Globus pallidus (tissue), 1 donor: ENCODE data around the gene SNRNP70.
"Not testable (repeated sequence)": the region's sequence is repeated elsewhere in the genome, so short reads cannot be mapped to it uniquely, and the experiment has no call there.

ENCODE experiments used
- DNase-seq: peaks from one replicate; pipeline ENCODE4 v3.0.0-alpha.2; 2015; ENCODE audit warnings: low spot score

SNRNP70 gene

DNA sequence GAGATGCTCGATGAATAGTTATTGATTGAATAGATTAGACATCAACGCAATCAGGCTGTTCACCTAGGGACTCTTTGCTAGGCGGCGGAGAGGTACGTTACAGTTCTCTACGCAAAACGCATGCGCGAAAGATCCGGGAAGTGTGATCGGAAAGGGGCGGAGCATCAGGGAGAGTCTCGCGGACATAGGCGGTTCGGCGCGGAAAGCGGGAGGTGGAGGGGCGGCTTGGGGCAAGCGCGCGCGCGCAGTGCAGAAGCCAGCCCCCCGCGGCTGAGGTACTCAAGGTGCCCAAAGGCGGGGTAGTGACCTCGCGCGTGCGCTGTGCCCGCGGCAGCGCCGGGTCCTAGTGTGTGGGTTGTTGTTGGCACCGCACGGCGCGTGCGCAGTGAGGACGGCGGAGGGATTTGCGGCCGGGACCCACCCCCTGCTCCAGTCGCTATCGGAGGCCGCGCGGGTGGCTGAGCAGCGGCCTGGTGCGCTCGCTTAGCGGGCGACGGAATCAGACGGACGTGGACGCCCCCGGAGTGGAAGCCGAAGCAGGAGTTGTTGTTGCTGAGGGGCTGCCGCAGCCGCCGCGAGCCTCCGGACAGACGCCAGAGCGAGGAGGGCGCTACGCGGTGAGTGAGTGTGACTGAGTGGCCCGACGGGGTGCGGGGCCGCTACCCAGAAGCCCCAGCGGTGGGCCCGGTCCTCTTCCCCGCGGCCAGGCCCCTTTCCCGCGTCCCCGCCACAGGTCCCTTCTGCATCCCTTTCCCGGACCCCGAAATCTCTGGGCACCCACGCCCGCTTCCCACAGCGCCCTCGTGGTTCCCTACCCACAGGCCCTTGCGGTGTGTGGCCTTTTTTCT is at the start of gene SNRNP70:
Gene SNRNP70 (plus strand): TSS at position 432 of the 848 bp plus-strand sequence. CDS start 964 bp downstream, outside the sequence.
- peak; percentile 98 for DNase-seq

- not testable (repeated sequence) for DNase-seq
Measured at GRCh38 chr19:49036815-49037214, 48.4 kb upstream of the SNRNP70 start, which contains the start of gene CGB1. Gene CGB1, minus strand, starts transcription at chr19:49036895. Its CDS starts 184 bp downstream, at chr19:49036711.

DNA sequence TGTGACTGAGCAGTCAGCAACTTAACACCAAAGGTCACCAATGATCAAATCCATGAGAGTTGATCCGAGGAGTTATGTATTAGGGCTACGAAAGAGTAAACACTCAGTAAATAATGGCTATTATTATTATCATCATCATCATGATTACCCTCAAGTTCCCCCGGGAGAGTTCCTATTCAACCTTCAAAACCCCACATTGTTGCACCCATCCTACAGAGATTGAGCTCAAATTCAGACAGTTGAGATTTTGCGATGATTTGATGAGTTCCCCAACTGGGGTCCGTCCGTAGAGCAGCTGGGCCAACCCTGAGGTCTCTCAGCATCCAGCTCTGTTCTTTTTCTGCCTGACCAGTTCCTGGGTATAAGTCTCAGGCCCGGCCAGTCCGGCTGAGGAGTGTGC is 47.1 kb upstream of the SNRNP70 start:
- not testable (repeated sequence) for DNase-seq

- DNase-seq: not testable (repeated sequence)
Measured at GRCh38 chr19:49038557-49039276, 46.5 kb upstream of the SNRNP70 start.

DNA sequence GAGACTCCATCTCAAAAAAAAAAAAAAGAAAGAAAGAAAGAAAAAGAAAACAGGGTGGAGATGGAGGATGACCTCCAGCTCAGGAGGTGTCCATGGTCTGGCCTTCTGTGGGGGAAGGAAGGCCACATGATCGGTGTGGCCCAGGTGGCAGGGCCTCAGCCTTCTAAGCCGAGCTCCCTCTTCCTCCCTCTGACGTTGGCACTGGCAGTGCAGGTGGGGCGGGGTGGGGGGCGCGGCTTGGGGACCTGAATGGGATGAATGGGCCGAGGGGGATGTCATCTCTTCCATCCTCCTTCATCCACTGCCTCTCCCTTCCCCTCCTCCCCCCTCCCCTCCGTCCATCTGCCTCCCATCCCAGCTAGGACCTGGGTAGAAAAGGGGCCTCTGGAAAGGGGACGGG is 45.5 kb upstream of the SNRNP70 start:
- DNase-seq: not testable (repeated sequence)

- no peak for DNase-seq
Measured at GRCh38 chr19:49042177-49042576, 43.1 kb upstream of the SNRNP70 start.

DNA sequence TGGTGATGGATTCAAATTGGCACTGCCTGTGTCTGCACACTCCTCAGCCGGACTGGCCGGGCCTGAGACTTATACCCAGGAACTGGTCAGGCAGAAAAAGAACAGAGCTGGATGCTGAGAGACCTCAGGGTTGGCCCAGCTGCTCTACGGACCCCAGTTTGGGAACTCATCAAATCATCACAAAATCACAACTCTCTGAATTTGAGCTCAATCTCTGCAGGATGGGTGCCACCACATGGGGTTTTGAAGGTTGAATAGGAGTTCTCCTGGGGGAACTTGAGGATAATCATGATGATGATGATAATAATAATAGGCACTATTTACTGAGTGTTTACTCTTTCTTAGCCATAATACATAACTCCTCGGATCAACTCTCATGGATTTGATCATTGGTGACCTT is 42.6 kb upstream of the SNRNP70 start:
- not testable (repeated sequence) for DNase-seq

- not testable (repeated sequence) for DNase-seq
Measured at GRCh38 chr19:49043548-49043947, 41.7 kb upstream of the SNRNP70 start, which contains the start of gene CGB5. Gene CGB5, plus strand, starts transcription at chr19:49043848. Its CDS starts 362 bp downstream, at chr19:49044210.

GRCh38 chr19:49049011-49049410 is 36.2 kb upstream of the SNRNP70 start, which contains the start of gene CGB8:
Gene CGB8, minus strand, starts transcription at chr19:49049111. Its CDS starts 372 bp downstream, at chr19:49048739.
- DNase-seq: not testable (repeated sequence)

DNA sequence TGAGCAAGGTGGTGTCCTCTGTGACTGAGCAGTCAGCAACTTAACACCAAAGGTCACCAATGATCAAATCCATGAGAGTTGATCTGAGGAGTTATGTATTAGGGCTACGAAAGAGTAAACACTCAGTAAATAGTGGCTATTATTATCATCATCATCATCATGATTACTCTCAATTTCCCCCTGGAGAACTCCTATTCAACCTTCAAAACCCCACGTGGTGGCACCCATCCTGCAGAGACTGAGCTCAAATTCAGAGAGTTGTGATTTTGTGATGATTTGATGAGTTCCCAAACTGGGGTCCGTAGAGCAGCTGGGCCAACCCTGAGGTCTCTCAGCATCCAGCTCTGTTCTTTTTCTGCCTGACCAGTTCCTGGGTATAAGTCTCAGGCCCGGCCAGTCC is 35.4 kb upstream of the SNRNP70 start:
- DNase-seq: not testable (repeated sequence)

- not testable (repeated sequence) for DNase-seq
Measured at GRCh38 chr19:49050376-49051033, 34.7 kb upstream of the SNRNP70 start.

GRCh38 chr19:49056101-49056901 is 28.9 kb upstream of the SNRNP70 start:
- peak; percentile 10 for DNase-seq

- not testable (repeated sequence) for DNase-seq
Measured at GRCh38 chr19:49056902-49057596, 28.2 kb upstream of the SNRNP70 start.

GRCh38 chr19:49057636-49058234 is 27.5 kb upstream of the SNRNP70 start, which contains the start of gene CGB7:
Gene CGB7, minus strand, starts transcription at chr19:49057749. Its CDS starts 2,374 bp downstream, at chr19:49055375.
- peak; percentile 6 for DNase-seq

DNA sequence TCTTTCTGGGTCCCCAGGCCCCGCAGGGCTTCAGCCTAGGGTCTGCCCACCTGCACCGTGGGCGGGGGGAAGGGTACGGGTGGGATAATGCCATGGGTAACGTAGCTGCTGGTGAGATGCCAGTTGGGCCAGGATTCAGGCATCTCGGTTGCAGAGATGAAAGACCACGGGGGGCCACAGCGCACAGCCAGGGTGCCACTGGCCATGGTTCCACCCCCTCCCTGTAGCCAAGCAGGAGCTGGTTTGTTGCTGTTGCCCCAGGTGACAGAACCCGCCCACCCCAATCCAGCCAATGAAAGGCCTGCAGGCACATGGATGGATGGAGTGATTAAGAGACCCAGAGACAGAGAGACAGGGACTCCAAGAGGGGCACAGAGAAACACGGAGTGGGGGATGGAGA is 26.7 kb upstream of the SNRNP70 start:
- no peak for DNase-seq

- no peak for DNase-seq
Measured at GRCh38 chr19:49059053-49059452, 26.2 kb upstream of the SNRNP70 start.

GRCh38 chr19:49061000-49061399 is 24.3 kb upstream of the SNRNP70 start:
- no peak for DNase-seq

DNA sequence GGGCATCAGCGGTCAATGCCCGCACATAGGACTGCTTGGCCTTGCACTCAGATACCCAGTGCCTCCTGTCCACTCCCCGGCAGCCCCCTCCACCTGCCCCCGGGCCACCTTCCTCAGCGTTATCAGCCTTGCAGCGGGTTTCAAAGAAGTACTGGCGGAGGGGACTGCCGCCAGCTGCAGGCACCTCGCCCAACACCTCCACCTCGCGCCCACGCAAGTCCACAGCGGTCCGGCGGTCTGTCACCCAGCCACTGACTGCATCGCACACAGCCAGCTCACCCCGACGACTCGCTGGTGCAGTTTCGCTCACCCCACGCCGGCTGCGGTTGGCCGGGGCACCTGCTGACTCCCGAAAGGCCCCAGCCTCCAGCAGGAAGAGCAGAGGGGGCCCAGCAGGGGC is 23.8 kb upstream of the SNRNP70 start:
- DNase-seq: no peak

DNA sequence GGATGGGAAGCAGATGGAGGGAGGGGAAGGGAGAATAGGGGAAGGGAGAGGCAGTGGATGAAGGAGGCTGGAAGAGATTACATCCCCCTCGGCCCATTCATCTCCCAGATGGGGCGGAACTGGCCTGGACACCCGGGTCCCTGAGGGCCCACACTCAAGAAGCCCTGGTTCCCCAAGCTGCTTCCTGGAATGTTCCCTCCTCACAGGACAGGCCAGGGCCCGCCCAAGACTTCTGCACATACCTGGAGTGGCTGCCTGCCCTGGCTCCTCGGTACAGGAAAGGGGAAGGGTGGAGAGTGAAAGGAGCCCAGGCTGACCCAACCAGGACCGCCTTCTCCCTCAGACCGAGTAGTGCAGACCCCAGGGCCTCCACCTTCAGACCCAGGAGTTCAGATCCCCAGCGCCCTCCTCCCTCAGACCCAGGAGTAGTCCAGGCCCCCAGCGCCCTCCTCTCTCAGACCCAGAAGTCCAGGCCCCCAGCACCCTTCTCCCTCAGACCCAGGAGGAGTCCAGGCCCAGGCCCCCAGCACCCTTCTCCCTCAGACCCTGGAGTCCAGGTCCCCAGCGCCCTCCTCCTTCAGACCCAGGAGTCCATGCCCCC is 21.1 kb upstream of the SNRNP70 start:
- DNase-seq: no peak
